ENCODE results near the gene PISD. TPM values are rescaled to one million over a fixed set of nuclear protein-coding genes. Genes with fewer than 3 reads are reported as not detected.
A peak's percentile ranks its signal among the peaks of the same experiment; 100 is the strongest.

The PISD gene
- total and polyA plus RNA-seq, 9 of the 15 experiments (the other 6 are each of a cell fraction or from before 2014, with no cell fraction given): 24.5 to 65.9 (median 36.6) TPM

DNA sequence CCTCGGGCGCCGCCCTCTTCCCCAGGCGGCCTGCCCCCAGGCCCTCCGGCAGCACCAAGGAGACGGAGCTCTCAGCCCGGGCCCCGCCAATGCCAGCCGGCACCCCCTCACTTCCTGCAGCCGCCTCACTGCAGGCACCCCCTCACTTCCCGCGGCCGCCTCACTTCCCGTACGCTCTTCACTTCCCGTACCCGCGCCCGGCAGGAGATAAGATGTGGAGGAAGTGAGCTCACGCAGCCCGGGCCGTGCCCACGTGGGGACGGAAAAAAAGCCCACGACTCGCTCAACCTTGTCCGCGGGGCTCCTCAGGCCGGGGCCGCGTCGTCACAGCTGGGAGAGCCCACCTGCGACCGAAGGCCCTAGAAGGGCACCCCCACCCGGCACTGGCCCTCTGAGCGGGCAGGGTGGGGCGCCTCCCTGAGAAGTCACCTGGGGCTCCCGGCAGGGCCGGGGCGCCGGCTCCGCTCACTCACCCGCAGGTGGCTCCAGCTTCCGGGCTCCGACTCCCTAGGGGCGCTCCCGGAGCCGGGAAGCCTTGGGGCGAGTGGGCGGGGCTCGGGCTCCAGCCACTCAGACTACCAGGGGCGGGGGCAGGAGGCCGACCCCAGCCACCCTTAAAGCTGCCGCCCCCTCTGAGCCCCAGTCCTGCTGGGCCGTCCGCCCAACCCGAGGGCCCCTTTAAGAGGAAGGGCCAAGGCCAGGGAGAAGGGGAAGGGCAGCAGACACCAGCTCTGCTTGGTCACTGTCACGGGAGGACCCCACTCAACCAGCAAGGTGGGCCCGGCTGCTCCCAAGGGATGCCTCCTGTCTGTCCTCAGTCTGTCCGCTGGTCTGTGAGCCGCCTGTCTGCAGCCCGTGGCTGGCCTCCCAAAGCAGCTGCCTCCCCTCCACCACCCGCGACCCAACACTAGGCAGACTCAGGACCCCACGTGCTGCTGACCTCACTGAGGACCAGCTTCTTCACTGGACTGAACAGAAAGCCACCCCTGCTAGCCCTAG is 31.4 kb downstream of the PISD start:
- H3K4me3 ChIP-seq: peak overlapping the region; percentile 82
- CTCF ChIA-PET (ENCODE audit: low intra/inter-chr PET ratio): no interaction called here
- peaks cover 27% of the 10 kb centered on the region; the same call in 2 of the 3 replicates for H3K36me3 ChIP-seq (ENCODE audit: control insufficient read depth, insufficient read depth, low read length)
- WGBS (ENCODE audit: insufficient coverage, low coverage, missing lambda C conversion rate): under 1% methylated on average over 33 of the region's 65 CpGs
- no peaks in the 10 kb centered on the region for H3K27me3 ChIP-seq (ENCODE audit: control insufficient read depth in 2 of 2, insufficient read depth in 2 of 2, low read length in 2 of 2)
- peak overlapping the region; percentile 87 for H3K27ac ChIP-seq (ENCODE audit: extremely low read depth, low read depth, low read length)
- intact Hi-C loops (cut with micrococcal nuclease) (loop anchor here (2.0 kb wide), 1 partner anchor 140 kb away; no protein-coding TSS in a partner anchor), in situ Hi-C loops (cut with MboI) (loop anchor here (5.0 kb wide), 1 partner anchor 68 kb away; no protein-coding TSS in a partner anchor)
- POLR2A ChIA-PET: interaction anchor here (0.6 to 1.7 kb wide), 13 partner anchors 8 to 278 kb away, joined by 3 to 14 read pairs (median 4); partner anchors contain the start of gene PISD
- peak overlapping the region; percentile 89 to 94 for H3K9ac ChIP-seq (ENCODE audit: insufficient read depth in 1 of 2, low read depth in 2 of 2, low read length in 2 of 2)
- peak overlapping the region; percentile 52 for H2AFZ ChIP-seq (ENCODE audit: low read depth, low read length)
- no peaks in the 10 kb centered on the region for H4K20me1 ChIP-seq (replicated peaks; ENCODE audit: control insufficient read depth, insufficient read depth, low read length)
- H3K4me2 ChIP-seq (ENCODE audit: insufficient read depth, low read length): peak overlapping the region; percentile 84
- TSS peak; percentile 54 for BruUV-seq (replicated peaks)
- no peaks in the 10 kb centered on the region for H3K9me3 ChIP-seq (replicated peaks; ENCODE audit: control insufficient read depth, insufficient read depth, low read depth, low read length)
- peaks cover 41 to 53% of the 10 kb centered on the region in 2 experiments for H3K4me1 ChIP-seq (replicated peaks in 1 of 2; ENCODE audit: control insufficient read depth in 2 of 2, insufficient read depth in 2 of 2, low read length in 2 of 2)
- ATAC-seq: peak; percentile 79
- FAIRE-seq: peak; percentile 73
- peaks cover 77% of the 10 kb centered on the region for H3K79me2 ChIP-seq (ENCODE audit: control insufficient read depth, insufficient read depth, low read length)
- DNase-seq (ENCODE audit: extremely low read depth in 1 of 4, low spot score in 3 of 4): peak; percentile 88 to 90 (median 90)
- H3K9me1 ChIP-seq (ENCODE audit: control insufficient read depth, insufficient read depth, low read length): no peaks in the 10 kb centered on the region
- TF ChIP-seq ZNF507 (tag; conservative IDR thresholded peaks at IDR 0.05) (no peak), ZNF75A (CRISPR knock-in tag; IDR thresholded peaks at IDR 0.05) (no peak), CXXC5 (CRISPR knock-in tag; IDR thresholded peaks at IDR 0.05) (peak; percentile 73), NFE2 (IDR thresholded peaks at IDR 0.05; ENCODE audit: low read depth) (0 out of 2 replicates have a peak, but pooled peaks have one; percentile 10), ZNF354B (CRISPR knock-in tag; IDR thresholded peaks at IDR 0.05) (no peak), SIN3A (IDR thresholded peaks at IDR 0.05; ENCODE audit: borderline replicate concordance in 2 of 2, control insufficient read depth in 1 of 2, low read depth in 2 of 2, low read length in 2 of 2) (peak; percentile 4 to 53; a peak in 1 of 4 replicates), MTF1 (CRISPR knock-in tag; IDR thresholded peaks at IDR 0.05; ENCODE audit: borderline replicate concordance) (no peak), HIVEP1 (CRISPR knock-in tag; IDR thresholded peaks at IDR 0.05) (no peak), GABPA (tag; conservative IDR thresholded peaks at IDR 0.05; ENCODE audit: low read depth) (peak; percentile 90), ZNF444 (CRISPR knock-in tag; IDR thresholded peaks at IDR 0.05) (no peak), SMAD1 (IDR thresholded peaks at IDR 0.05; ENCODE audit: low read depth, low read length, partially characterized antibody) (peak; percentile 29), ATF7 (IDR thresholded peaks at IDR 0.05) (peak; percentile 88), EP400 (IDR thresholded peaks at IDR 0.05) (peak; percentile 97), NRF1 (conservative IDR thresholded peaks at IDR 0.05 in 1 of 2, IDR thresholded peaks at IDR 0.05 in 1 of 2) (peak; percentile 31 to 36; a peak in 3 of 4 replicates)
- TF ChIP-seq, protein P1, sequence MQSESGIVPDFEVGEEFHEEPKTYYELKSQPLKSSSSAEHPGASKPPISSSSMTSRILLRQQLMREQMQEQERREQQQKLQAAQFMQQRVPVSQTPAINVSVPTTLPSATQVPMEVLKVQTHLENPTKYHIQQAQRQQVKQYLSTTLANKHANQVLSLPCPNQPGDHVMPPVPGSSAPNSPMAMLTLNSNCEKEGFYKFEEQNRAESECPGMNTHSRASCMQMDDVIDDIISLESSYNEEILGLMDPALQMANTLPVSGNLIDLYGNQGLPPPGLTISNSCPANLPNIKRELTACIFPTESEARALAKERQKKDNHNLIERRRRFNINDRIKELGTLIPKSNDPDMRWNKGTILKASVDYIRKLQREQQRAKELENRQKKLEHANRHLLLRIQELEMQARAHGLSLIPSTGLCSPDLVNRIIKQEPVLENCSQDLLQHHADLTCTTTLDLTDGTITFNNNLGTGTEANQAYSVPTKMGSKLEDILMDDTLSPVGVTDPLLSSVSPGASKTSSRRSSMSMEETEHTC (IDR thresholded peaks at IDR 0.05): no peak
- TF ChIP-seq, protein P2, sequence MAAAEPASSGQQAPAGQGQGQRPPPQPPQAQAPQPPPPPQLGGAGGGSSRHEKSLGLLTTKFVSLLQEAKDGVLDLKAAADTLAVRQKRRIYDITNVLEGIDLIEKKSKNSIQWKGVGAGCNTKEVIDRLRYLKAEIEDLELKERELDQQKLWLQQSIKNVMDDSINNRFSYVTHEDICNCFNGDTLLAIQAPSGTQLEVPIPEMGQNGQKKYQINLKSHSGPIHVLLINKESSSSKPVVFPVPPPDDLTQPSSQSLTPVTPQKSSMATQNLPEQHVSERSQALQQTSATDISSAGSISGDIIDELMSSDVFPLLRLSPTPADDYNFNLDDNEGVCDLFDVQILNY (CRISPR knock-in tag; IDR thresholded peaks at IDR 0.05): no peak
- TF ChIP-seq, protein P3, sequence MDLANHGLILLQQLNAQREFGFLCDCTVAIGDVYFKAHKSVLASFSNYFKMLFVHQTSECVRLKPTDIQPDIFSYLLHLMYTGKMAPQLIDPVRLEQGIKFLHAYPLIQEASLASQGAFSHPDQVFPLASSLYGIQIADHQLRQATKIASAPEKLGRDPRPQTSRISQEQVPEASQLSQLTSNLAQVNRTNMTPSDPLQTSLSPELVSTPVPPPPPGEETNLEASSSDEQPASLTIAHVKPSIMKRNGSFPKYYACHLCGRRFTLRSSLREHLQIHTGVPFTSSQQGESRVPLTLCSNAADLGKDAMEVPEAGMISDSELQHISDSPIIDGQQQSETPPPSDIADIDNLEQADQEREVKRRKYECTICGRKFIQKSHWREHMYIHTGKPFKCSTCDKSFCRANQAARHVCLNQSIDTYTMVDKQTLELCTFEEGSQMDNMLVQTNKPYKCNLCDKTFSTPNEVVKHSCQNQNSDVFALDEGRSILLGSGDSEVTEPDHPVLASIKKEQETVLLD (IDR thresholded peaks at IDR 0.05): peak; percentile 30; the same call in 1 of the 2 replicates
